BE2C (cell line): ENCODE results near the gene CA11.
"Not testable (repeated sequence)": the region's sequence is repeated elsewhere in the genome, so short reads cannot be mapped to it uniquely, and the experiment has no call there.

ENCODE experiments used
- DNase-seq: peaks from one replicate; pipeline ENCODE4 v3.0.0-alpha.2; 2020
- H3K27me3 ChIP-seq: fragments of 250-450 bp; sonication (Bioruptor Pico); 2 replicates; pipeline ENCODE4 v1.5.1; 2020; ENCODE audit warnings: mild to moderate bottlenecking
- H3K36me3 ChIP-seq: fragments of 250-450 bp; sonication (Bioruptor Pico); 2 replicates; pipeline ENCODE4 v1.5.1; 2020; ENCODE audit warnings: mild to moderate bottlenecking
- H3K4me1 ChIP-seq: fragments of 250-450 bp; sonication (Bioruptor Pico); 2 replicates; pipeline ENCODE4 v1.5.1; 2020
- H3K4me3 ChIP-seq: 2 replicates; pipeline ENCODE4 v1.5.1; 2011; ENCODE audit warnings: low read depth, low read length
- H3K9me3 ChIP-seq: fragments of 250-450 bp; sonication (Bioruptor Pico); 2 replicates; pipeline ENCODE4 v1.5.1; 2020
- TF ChIP-seq, protein P1 (sequence below): IDR thresholded peaks from 2 replicates; pipeline ENCODE4 v1.5.1; 2012; ENCODE audit warnings: mild to moderate bottlenecking, low read depth, low read length

CA11 gene

DNA sequence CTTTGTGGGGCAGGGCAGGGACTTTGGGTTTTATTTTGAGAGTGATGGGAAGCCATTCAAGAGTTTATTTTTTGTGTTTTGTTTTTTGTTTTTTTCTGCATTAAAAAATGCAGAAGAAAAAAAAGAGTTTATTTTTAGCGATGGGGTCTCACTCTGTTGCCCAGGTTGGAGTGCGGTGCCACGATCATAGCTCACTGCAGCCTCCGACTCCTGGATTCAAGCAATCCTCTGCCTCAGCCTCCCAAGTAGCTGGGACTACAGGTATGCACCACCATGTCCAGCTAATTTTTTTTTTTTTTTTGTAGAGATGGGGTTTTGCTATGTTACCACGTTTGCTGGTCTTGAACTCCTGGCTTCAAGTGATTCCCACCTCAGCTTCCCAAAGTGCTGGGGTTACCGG, 12.5 kb upstream of the CA11 start:
- DNase-seq: no peak
- Histone ChIP-seq H3K4me3 (no peak overlapping the region), H3K9me3 (no peaks in the 10 kb centered on the region), H3K27me3 (no peaks in the 10 kb centered on the region), H3K4me1 (no peaks in the 10 kb centered on the region; the same call in 1 of the 2 replicates), H3K36me3 (no peaks in the 10 kb centered on the region)
- TF ChIP-seq, protein P1, sequence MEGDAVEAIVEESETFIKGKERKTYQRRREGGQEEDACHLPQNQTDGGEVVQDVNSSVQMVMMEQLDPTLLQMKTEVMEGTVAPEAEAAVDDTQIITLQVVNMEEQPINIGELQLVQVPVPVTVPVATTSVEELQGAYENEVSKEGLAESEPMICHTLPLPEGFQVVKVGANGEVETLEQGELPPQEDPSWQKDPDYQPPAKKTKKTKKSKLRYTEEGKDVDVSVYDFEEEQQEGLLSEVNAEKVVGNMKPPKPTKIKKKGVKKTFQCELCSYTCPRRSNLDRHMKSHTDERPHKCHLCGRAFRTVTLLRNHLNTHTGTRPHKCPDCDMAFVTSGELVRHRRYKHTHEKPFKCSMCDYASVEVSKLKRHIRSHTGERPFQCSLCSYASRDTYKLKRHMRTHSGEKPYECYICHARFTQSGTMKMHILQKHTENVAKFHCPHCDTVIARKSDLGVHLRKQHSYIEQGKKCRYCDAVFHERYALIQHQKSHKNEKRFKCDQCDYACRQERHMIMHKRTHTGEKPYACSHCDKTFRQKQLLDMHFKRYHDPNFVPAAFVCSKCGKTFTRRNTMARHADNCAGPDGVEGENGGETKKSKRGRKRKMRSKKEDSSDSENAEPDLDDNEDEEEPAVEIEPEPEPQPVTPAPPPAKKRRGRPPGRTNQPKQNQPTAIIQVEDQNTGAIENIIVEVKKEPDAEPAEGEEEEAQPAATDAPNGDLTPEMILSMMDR: no peak

DNA sequence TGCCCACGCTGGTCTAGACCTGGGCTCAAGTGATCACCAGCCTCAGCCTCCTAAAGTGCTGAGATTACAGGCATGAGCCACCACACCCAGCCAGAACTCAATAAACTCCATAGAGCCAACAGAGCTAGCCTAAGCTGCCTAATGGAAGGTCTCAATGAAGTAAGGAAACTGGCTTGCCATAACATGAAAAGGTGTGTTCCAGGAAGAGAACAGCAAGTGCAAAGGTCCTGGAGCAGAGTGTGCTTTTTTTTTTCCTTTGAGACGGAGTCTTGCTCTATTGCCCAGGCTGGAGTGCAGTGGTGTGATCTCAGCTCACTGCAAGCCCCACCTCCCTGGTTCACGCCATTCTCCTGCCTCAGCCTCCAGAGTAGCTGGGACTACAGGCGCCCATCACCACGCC, 11.8 kb upstream of the CA11 start:
- not testable (repeated sequence) for H3K27me3 ChIP-seq, DNase-seq, H3K36me3 ChIP-seq, H3K9me3 ChIP-seq, H3K4me3 ChIP-seq, H3K4me1 ChIP-seq

DNA sequence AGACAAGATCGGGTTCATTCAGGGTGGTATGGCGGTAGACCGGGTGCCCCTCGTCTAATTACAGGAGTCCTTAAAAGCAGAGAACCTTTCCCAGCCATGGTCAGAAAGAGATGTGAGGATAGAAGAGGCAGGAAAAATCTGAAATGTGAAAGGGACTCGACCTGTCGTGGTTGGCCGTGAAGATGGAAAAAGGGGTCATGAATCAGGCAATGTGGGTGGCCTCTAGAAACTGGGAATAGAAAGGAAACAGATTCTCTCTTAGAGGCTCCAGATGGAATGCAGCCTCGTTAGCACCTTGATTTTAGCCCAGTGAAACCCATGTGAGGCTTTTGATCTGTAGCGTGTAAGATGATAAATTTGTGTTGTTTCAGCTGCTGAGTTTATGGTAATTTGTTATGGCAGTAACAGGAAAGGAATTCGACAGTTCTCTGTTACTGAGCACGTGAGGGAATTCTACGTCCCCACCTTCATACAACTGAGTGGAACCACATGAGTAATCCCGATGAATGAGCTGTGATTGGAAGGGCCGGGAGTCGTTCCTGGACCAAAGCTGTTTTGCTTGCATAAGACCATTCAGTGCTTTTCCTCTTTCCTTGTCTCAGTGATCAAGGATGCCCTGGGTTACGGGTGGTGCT, 11.0 kb upstream of the CA11 start:
- Histone ChIP-seq H3K27me3 (no peaks in the 10 kb centered on the region), H3K36me3 (no peaks in the 10 kb centered on the region), H3K4me3 (no peak overlapping the region), H3K4me1 (no peaks in the 10 kb centered on the region; the same call in 1 of the 2 replicates), H3K9me3 (no peaks in the 10 kb centered on the region)
- no peak for DNase-seq
- TF ChIP-seq, protein P1: no peak

DNA sequence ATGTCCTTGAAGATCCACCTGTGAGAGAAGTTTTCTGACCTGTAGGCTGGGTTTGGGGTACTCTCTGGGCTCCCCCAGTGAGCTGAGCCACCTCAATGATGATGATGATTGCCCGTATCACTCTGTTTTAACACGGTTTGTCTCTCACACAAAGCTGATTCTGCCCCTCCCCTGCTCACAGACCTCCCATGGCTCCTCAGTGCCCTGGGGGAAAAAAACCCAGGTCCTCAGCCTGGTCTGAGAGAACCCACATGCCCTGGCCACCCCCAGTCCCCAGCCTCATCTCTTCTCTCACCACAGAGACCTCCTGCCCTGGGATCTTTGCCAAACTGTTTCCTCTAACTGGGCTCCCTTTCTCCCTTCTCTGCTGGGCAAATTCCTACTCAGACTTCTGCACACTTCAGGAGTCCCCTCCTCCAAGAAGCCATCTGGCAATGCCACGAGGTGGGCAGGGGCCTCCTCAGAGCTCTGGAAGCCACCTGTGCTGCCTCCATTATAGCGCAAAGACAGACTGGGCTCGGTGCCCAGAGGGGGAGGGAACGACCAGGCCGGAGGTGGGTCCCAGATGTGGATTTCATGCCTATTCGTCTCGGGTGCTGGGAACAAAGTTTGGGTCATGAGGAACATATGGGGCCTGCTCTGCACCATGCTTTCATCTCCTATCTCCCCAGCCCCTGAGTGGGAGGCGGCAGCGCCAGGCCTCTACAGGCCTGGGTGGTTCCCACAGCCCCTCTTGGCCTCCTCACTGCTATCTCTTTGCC, 8.5 kb upstream of the CA11 start:
- Histone ChIP-seq H3K4me3 (no peak overlapping the region), H3K36me3 (no peaks in the 10 kb centered on the region), H3K27me3 (no peaks in the 10 kb centered on the region), H3K4me1 (no peaks in the 10 kb centered on the region; the same call in 1 of the 2 replicates), H3K9me3 (no peaks in the 10 kb centered on the region)
- TF ChIP-seq, protein P1: no peak
- peak; percentile 75 for DNase-seq

DNA sequence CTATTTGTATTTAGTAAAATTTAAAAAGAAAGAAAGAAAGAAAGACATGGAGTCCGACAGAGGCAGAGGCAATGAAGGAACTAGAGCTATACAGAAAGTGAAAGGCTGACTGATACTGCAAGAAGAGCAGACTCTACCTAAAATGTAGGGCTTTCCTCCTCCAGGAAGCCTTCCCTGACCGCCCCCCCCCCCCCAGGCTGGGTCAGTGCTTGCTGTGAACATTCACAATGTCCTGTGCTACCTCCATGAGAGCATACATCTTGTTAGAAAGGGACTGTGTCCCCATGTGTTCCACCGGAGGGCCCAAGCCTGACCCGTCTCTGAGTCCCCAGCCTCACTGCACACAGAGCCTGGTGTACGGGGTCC, 5.7 kb upstream of the CA11 start:
- H3K4me3 ChIP-seq: no peak overlapping the region
- no peak for DNase-seq
- H3K27me3 ChIP-seq: no peaks in the 10 kb centered on the region
- H3K9me3 ChIP-seq: no peaks in the 10 kb centered on the region
- H3K4me1 ChIP-seq: no peaks in the 10 kb centered on the region; the same call in 1 of the 2 replicates
- TF ChIP-seq, protein P1: no peak
- no peaks in the 10 kb centered on the region for H3K36me3 ChIP-seq

DNA sequence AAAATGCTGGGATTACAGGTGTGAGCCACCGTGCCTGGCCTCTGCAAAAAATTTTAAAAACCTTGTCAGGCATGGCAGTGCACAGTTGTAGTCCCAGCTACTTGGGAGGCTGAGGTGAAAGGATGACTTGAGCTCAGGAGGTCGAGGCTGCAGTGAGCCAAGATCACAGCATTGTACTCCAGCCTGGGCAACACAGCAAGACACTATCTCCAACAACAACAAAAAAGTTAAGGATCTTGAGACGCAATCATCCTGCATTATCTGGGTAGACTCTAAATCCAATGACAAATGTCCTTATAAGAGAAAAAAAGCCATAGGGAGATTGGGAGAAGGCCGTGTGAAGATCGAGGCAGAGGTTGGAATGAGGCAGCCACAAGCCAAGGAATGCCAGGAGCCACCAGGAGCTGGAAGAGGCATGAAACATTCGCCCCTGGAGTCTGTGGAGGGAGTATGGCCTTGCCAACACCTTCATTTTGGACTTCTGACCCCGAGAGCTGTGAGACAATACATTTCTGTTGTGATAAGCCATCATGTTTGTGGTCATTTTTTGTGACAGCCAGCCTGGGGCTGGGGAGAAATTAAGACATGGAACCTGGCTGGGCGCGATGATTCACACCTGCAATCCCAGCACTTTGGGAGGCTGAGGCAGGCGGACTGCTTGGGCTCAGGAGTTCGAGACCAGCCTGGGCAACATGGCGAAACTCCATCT, 5.1 kb upstream of the CA11 start:
- Histone ChIP-seq H3K4me3 (no peak overlapping the region), H3K36me3 (no peaks in the 10 kb centered on the region), H3K9me3 (no peaks in the 10 kb centered on the region), H3K27me3 (no peaks in the 10 kb centered on the region), H3K4me1 (no peaks in the 10 kb centered on the region; the same call in 1 of the 2 replicates)
- no peak for DNase-seq
- TF ChIP-seq, protein P1: no peak
